HTR-8/SVneo (cell line): Measurements from ENCODE around the gene RELB.

Experiments used
- DNase-seq: peaks from one replicate; pipeline ENCODE4 v3.0.0; 2011; ENCODE audit warnings: low spot score, mixed read lengths; ENCODE audit not compliant: insufficient read length
- FAIRE-seq: peaks from 2 replicates; lab custom pipeline; 2011; peaks lifted over from hg19 to GRCh38; lab: Jason Lieb, UNC

Gene RELB

DNA sequence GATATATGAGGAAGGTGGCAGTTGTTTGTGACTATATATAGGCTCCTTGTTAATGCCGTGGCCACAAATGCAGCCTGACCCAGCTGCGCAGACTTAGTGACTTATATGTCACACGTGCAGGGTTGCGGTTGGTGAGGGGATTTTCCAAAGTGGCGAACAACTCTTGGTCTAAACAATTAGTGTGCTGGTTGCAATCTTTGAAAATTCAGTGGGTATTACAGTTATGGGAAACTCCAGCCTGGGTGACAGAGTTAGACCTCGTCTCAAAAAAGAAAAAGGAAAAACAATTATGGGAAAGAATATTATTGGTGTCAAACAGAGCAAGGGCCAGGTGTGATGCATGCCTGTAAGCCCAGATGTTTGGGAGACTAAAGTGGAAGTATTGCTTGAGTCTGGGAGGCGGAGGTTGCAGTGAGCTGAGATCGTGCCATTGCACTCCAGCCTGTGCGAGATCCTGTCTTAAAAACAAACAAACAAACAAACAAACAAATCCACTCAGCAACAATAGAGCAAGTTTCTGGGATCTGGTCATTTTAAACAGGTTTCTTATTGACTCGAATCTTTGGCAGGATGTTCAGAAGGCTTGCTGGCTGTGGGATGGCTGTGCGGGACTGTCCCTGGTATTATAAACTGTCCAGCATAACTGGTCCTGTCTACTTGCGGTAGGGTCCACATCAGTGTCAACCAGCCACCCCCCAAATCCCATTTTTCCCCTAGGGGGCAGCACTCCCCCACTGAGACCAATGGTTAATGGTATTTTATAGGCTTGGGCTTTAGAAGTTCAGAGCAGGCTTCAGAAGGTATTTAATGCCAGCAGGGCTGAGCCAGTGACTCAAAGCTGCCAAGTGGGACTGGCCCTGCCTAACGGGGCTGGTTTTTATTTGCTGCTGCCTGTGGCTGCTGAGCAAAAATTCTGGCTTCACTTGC, 15.4 kb downstream of the RELB start:
- peak; percentile 68 for FAIRE-seq
- peak; percentile 76 for DNase-seq

DNA sequence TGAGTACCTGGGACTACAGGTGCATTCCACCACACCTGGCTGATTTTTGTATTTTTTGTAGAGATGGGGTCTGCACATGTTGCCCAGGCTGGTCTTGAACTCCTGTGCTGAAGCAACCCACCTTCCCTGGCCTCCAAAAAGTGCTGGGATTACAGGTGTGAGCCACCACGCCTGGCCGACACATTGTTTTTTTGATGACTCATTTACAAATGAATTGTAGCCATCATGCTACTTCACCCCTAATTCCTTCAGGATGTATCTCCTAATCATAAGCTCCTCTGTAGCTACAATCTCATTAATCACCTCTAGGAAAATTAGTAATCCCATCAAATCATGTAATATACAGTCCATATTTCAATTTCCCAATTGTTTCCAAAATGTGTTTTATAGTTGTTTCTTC, 17.9 kb downstream of the RELB start:
- FAIRE-seq: no peak

DNA sequence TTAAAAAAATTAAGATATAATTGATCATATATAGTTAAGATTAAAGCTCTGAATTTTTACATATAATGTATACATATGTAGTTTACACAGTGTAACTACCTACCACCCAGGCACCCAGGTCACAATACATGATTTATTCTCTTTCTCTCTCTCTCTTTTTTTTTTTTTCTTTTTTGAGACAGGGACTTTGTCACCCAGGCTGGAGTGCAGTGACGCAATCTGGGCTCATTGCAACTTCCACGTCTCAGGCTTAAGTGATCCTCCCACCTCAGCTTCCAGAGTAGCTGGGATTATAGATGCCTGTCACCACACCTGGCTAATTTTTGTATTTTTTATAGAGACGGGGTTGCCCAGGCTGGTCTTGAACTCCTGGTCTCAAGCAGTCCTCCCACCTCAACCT, 18.8 kb downstream of the RELB start:
- no peak for FAIRE-seq
- DNase-seq: no peak

More for the DNA sequence above, 17.9 kb downstream of the RELB start:
- no peak for DNase-seq

DNA sequence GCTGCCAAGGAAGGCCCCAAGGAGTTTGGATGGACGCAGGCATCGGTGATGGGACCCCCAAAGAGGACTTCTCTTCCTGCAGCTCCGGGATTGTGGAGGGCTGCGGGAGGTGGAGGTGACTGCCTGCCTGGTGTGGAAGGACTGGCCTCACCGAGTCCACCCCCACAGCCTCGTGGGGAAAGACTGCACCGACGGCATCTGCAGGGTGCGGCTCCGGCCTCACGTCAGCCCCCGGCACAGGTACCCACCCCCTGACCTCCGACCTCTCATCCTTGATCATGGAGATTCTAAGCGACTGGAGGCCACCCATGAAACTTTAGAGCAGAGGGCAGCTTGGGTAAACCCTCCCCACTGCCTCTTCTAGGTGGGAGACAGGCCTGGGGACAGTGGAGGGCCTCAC, 20.7 kb downstream of the RELB start:
- DNase-seq (no peak), FAIRE-seq (no peak)

DNA sequence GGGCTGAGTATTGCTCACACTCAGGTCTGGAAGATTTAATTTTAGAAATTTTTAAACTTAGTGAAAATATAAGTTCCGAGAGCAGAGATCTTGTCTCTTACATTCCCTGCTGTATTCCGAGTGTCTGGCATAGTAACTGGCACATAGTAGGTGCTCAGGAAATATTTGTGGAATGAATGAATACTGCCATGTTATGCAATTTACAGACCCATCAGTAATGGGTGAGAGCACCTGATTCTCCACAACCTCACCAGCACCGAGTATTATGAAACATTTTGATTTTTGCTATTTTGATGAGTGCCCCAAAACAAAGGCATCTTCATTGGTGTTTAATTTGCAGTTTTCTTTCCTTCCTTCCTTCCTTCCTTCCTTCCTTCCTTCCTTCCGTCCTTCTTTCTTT, 21.8 kb downstream of the RELB start:
- DNase-seq (no peak), FAIRE-seq (no peak)

DNA sequence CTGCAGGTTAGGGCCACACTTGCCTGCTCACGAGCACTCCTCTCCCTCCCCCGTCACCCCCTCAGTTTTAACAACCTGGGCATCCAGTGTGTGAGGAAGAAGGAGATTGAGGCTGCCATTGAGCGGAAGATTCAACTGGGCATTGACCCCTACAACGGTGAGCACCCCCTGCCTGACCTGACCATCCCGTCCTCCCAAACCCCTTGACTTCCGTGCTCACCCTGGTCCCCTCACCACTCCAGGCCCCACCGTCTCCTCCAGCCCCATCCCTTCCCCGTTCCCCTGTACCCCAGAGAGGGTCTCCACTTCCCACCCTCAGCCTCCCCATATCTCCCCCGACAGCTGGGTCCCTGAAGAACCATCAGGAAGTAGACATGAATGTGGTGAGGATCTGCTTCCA, 24.0 kb downstream of the RELB start:
- FAIRE-seq (no peak), DNase-seq (no peak)

DNA sequence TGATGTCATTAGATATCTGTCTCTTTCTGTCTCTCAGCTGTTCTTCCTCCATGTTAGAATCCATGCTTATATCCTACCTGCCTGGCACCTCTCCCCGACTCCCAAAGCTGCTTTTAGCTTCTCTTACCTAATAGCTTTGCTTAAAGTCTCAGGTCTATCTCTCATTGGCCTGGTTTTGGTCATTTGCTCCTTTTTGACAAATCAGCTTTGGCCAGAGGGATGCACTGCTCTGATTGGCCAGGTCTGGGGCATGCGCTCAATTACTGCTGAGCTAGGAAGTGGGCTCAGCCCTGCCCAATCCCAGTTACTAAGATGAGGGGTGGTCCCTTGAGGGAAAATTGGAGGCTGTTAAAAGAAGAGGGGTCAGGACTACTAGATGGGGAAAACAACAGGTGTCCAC, 26.1 kb downstream of the RELB start:
- no peak for DNase-seq
- FAIRE-seq: no peak

DNA sequence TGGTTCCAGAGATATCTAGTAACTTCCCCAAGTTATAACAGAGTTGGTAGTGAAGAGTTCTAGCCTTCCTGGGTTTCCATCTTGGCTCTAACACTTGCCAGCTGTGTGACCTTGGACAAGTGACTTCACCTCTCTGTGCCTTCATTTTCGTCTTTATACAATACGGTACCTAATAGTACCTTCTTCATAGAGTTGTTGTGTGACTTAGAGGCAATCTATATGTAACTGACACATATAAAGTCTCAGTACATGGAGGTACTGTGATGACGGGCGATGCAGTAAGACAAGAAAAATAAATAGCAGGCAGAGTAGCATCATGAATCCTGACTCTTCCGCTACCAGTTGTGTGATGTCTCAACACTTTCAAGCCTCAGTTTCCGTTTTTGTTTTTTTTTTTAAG, 29.6 kb downstream of the RELB start:
- DNase-seq: no peak
- no peak for FAIRE-seq

DNA sequence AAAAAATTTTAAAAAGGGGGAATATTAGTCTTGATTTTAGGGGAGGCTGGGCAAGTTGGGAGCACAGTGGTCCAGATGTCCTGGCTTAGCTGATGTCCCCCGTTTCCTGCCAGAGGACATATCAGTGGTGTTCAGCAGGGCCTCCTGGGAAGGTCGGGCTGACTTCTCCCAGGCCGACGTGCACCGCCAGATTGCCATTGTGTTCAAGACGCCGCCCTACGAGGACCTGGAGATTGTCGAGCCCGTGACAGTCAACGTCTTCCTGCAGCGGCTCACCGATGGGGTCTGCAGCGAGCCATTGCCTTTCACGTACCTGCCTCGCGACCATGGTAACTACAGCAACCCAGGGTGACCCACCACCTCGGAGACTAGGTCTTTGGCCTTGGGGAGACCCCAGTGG, 31.2 kb downstream of the RELB start:
- FAIRE-seq (no peak), DNase-seq (no peak)

DNA sequence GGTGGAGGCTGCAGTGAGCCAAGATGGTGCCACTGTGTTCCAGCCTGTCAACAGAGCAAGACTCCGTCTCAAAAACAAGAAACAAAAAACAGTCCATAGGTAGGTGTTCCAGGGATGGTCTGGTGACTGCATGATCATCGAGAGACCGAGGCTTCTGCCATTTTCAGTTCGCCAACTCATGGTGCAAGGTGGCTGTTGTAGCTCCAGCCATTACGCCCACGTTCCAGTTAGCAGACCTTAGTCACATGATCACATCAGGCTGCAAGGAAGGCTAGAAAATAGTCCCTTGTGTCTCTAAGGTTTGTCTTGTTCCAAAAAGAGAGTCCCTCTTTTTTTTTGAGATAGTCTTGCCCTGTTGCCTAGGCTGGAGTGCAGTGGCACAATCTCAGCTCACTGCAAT, 34.5 kb downstream of the RELB start:
- DNase-seq (no peak), FAIRE-seq (no peak)

DNA sequence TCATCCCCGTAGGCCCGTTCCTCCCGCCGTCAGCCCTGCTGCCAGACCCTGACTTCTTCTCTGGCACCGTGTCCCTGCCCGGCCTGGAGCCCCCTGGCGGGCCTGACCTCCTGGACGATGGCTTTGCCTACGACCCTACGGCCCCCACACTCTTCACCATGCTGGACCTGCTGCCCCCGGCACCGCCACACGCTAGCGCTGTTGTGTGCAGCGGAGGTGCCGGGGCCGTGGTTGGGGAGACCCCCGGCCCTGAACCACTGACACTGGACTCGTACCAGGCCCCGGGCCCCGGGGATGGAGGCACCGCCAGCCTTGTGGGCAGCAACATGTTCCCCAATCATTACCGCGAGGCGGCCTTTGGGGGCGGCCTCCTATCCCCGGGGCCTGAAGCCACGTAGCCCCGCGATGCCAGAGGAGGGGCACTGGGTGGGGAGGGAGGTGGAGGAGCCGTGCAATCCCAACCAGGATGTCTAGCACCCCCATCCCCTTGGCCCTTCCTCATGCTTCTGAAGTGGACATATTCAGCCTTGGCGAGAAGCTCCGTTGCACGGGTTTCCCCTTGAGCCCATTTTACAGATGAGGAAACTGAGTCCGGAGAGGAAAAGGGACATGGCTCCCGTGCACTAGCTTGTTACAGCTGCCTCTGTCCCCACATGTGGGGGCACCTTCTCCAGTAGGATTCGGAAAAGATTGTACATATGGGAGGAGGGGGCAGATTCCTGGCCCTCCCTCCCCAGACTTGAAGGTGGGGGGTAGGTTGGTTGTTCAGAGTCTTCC, 36.3 kb downstream of the RELB start:
- FAIRE-seq (no peak), DNase-seq (no peak)

DNA sequence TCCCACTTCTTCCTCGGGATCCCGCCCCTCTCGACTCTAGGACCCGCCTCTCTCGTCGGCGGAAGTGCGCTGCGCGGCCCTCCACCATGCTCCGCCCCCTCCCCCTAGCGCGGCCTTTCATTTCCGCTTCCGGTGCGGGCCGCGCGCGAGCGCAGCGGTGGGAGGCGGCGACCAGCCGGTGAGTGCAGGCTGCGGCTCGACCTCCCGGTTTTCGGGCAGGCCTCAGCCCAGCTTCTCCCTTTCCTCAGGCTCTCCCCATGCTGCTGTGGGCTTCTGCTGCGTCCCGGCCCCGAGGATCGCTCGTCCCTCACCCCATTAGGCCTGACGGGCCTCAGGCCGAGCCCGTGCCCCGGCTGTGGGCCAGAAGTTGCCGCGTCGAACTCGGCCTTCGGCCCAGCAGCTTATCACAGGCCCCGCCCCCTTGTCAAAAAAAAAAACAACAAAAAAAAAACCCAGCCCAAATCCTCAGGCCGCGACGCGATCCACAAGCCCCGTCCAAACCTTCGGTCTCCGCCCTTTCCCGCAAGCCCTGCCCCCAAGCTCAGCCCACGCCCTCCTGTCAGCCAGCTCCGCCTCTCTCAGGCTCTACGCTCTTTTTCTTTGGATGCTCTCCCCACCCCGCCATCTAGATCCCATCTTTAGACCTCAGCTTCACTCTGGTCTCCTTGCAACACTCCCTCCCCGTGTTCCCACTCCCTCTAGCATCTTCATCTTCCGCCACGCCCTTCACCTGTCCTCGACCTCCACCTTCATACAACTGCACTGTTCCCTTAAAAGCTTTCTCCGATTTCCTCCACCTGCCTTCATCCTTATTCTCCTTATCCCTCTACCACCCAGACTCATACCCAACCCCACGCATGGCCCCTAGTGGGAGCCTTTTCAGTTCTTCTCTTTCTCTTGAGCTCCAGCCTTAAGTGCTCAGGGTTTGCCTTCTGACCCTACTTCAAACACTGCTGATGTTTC, 37.9 kb downstream of the RELB start, which contains the start of gene CLASRP:
TSS of gene CLASRP (plus strand) at position 115 of the 963 bp plus-strand sequence. CDS start 1,168 bp downstream, outside the sequence.
- FAIRE-seq: peak; percentile 67
- peak; percentile 95 for DNase-seq

DNA sequence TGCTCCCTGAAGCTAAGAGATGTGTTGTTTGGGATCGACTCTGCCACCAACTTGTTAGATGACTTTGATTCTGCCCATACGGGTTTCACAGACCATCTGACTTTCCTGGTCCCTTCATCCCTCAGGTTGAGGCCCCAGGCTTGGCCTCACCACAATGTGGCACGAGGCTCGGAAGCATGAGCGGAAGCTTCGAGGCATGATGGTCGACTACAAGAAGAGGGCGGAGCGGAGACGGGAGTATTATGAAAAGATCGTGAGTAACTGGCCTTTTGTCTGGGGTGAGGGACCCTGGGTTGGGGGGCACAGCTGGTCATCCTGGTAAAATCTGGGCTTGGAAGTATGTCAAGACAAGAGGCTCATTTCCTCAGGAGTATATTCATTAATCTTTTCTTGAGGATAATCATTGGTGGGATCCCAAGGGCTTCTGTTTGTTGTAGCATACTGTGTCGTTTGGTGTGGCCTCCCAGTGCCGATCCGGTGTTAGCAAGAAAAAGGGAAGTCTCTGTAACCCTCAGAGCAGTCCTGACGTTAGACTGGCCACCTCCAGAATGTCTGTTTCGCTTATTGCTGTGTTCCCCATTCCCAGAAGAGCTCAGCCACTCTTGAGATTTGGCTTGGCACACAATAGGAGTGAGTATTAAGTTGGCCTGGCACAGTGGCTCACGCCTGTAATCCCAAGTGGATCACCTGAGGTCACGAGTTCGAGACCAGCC, 39.0 kb downstream of the RELB start:
- FAIRE-seq (no peak), DNase-seq (no peak)

DNA sequence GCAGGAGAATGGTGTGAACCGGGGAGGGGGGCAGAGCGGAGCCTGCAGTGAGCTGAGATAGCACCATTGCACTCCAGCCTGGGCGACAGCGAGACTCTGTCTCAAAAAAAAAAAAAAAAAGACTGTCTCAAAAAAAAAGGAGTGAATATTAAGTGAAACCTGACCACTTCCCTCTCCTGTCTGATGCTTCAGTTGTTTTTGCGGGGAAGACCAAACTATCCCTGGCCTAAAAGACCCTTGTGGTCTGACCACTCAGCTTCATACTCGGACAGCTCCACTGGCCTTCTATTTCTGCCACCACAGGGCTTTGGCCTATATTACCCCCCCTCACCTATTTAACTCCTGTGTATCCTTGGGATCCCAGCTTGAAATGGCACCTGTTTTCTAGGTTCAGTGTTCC, 39.9 kb downstream of the RELB start:
- no peak for FAIRE-seq
- no peak for DNase-seq

DNA sequence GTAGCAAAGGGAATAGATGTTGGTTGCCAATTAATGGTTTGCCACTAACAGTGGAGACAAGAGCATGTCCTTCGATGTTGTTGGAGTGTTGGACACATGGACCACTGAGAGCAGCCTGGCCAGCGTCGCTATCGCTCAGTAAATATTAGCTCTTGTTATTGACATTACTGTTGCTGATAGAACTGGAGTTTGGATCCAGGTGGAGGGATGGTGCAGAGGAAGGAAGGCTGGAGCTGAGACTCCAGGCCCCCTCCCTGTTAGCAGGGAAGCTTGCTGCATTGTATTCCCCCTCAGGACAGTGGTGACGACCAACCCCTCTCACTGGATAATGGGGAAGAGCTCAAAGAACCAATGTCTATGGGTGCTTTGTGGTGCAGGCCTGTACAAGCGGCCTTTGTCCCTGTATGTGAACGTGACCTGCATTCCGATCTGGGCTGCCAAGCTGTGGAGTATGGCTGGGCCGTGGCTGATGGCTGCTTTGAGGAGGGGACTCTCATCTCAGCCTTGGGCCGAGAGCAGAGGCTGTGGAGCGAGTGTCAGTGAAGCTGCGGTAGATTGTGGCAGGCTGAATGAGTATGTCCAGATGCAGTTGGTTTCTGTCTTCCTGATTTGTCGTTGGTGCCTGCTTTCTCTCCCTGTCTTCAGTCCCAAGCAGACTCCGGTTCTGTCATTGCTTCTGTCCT, 44.5 kb downstream of the RELB start:
- no peak for DNase-seq
- no peak for FAIRE-seq

DNA sequence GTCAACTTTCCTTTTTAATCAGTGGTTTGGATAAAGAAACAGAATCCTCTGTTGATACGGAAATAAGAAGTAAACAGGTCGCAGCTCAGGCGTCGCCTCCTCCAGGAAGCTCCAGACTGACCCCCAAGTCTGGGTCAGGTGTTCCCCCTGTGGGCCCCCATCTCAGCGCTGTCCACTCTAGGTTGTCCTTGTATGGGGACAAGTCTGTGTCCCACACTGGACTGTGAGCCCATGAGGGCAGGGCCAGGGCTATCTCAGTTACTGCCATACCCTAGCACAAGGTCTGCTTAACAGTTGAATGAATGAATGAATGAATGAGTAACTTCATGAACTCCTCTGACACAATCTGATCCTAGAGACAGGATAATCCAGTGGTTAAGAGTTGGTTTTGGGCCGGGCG, 45.1 kb downstream of the RELB start:
- DNase-seq (no peak), FAIRE-seq (no peak)

DNA sequence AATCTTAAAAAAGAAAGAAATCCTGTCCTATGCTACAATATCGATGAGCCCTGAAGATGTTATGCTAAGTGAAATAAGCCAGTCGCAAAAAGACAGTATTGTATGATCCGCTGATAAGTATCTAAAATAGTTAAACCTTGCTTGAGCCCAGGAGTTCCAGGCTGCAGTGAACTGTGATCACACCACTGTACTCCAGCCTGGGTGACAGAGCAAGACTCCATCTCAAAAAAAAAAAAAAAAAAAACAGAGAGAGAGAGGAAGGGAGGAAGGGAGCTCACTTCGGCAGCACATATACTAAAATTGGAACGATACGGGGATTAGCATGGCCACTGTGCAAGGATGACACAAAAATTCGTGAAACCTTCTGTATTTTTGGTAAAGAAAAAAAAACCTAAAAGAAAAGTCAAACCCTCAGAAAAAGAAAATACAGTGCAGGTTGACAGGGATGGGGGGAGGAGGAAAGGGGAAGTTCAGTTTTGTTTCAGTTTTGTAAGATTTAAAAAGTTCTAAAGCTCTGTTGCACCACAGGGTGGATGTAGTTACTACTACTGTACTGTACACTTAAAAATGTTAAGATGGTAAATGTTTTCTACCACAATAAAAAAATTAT, 46.0 kb downstream of the RELB start:
- FAIRE-seq (no peak), DNase-seq (no peak)

DNA sequence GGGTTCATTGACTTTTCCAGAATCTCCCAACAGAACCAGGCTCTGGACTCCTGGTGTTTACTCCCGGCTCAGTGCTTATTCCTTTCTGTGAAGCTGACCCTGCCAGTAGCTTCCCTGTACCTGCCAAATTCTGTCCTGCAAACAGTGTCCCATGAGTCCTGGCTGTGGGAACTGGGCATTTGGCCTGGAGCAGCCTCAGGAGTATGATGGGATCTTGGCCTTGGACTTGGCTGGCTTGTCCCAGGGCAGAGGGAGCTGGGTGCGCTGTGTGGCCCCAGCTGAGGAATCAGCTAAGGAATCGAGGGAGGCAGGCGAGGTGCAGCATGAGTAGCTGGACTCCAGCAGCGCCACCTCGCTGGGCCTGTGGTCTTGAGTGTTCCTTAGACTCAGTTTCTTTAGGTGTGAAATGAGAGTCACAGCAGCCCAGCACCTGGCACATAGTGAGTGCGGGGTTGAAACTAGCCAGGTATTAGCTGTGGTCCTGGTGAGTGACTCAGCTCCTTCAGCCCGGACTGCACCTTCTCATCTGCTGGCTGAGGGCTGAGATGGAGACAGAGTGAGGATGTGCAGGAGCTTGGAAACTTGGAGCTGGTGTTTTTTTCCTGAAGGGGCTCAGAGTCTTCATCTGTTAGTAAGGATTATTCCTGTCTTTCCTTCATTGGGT, 47.9 kb downstream of the RELB start:
- DNase-seq (no peak), FAIRE-seq (no peak)
